HG02588 (cell line): Measurements from ENCODE around the gene KCNK13.
"Not testable (repeated sequence)": the region's sequence is repeated elsewhere in the genome, so short reads cannot be mapped to it uniquely, and the experiment has no call there.

ENCODE experiments used
- ATAC-seq: cut with Tn5 transposase; IDR thresholded peaks from one replicate; pipeline ENCODE4 v1.9.1; 2021; ENCODE audit warnings: mild to moderate bottlenecking, moderate library complexity; ENCODE audit not compliant: unreplicated experiment

The KCNK13 gene

DNA sequence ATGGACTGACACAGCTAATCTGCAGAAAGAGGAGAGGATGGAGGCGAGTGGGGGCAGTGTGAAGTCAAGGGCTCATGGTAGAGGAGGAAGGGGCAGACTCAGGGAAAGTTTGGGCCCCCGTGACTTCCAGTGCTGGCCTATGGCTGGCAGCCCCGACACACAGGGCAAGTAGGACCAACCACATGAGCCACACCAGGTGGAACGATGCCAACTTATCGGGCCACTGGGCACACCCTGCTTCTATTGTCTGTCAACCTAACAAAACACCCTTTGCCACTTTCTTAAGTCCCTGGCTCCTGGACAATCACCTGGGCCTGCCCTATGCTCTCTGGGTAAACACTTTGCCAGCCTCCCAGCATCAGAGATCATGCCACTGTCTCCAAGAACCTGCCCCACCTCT, 129.4 kb downstream of the KCNK13 start:
- no peak for ATAC-seq

DNA sequence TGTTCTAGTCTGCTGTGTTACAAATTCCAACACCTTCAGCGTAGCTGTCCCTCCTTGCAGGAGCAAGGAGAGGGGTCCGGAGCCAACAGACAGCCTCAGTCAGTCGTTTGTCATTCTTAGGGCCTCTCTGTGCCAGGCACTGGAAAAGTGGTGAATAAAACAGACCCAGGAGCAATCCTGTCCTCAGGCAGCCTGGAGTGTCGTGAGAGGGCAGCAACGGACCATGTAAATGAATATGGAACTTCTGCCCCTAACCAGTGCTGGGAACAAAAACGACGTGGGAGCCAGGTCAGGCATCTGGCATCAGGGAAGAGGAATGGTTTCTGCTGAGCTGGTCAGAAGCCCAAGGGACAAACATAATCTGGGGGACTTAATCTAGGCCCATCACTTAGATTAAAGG, 129.8 kb downstream of the KCNK13 start:
- no peak for ATAC-seq

DNA sequence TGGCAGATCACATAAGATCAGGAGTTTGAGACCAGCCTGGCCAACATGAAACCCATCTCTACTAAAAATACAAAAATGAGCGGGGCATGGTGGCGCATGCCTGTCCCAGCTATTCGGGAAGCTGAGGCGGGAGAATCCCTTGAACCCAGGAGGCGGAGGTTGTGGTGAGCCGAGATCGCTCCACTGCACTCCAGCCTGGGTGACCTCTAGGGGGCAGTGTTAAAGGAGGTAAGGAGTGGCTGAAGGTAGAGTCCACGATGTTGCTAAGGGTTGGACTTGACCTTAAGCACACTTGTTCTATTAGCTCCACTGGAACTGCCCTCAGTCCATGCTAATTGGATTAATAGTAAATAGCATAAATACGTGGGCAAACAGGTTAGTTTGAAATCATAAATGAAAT, 132.1 kb downstream of the KCNK13 start:
- no peak for ATAC-seq

DNA sequence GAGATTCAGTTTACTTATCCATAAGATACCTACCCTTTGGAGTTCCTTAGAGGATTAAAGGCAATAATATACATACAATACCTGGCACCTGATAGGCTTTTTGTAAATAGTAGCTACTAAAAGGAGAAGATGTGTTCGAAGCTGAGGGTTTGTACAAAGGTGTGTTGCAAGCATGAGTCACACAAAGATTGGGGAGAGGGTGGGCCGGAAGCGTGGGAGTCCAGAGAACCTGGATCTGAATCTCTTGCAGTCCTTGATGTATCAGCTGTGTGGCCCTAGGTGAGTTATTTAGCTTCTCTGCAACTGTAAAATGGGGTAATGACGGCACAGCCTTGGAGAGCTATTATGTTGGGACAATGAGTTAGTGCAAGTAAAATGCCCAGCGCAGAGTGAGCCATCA, 132.9 kb downstream of the KCNK13 start:
- no peak for ATAC-seq

DNA sequence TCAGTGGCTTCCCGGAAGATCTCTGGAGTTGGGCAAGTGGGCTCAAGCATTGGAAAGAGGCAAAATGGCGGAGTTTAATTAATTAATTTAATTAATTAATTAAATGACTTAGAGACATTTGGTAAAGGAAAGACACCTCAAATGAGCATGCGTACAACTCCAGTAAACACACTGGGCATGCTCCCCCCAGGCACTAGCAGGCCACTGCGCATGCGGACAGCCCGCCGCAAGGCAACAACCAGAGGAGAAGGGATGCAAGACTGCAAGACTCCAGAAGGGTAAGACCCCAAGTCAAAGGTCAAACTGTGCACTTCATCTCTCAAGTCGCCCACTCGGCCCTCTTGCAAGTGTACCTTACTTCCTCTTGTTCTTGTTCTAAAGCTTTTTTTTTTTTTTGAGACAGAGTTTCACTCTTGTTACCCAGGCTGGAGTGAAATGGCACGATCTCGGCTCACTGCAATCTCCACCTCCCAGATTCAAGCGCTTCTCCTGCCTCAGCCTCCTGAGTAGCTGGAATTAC, 136.8 kb downstream of the KCNK13 start:
- no peak for ATAC-seq

DNA sequence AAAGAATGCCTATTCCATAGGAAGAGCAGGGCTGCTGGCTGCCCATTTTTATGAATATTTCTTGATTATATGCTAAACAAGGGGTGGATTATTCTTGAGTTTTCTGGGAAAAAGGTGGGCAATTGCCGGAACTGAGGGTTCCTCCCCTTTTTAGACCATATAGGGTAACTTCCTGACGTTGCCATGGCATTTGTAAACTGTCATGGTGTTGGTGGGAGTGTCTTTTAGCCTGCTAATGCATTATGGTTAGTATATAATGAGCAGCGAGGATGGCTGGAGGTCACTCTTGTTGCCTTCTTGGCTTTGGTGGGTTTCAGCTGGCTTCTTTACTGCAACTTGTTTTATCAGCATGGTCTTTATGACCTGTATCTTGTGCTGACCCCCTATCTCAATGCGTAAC, 138.8 kb downstream of the KCNK13 start:
- ATAC-seq, result not testable (repeated sequence)

DNA sequence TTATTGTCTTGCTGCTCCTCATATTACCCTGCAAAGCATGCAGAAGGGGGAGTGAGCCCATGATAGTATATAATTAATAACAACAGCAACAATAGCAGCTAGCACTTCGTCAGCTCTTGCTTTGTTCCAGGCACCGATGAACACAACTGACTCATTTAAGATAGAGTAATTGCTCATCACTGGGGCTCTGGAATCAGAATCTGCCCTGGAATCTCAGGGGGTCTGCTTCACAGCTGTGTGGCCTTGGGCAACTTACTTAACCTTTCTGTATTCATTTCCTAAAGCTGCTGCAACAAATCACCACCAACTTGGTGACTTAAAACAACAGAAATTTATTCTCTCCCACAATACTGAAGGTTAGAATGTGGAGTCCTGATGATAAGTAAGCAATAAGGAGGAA, 139.6 kb downstream of the KCNK13 start:
- ATAC-seq, result no peak

DNA sequence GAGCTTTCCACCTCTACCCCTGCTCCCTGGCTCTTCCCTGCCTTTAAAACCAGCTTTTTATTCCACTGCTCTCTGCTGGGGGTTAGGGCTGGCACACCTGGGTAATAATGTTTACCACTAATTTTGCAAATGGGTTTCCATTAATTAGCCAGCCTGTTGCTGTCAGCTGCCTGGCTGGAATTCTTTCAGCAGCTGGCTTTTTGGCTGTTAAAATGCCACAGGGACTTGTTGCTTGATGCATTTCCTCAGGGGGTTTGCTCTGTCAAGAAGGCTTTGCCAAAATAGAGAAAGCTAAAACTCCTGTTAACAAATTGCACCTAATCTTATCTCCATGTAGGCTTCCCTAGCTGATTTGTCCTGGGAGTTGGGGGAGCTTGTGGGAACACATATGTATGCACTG, 142.7 kb downstream of the KCNK13 start:
- ATAC-seq, result no peak

DNA sequence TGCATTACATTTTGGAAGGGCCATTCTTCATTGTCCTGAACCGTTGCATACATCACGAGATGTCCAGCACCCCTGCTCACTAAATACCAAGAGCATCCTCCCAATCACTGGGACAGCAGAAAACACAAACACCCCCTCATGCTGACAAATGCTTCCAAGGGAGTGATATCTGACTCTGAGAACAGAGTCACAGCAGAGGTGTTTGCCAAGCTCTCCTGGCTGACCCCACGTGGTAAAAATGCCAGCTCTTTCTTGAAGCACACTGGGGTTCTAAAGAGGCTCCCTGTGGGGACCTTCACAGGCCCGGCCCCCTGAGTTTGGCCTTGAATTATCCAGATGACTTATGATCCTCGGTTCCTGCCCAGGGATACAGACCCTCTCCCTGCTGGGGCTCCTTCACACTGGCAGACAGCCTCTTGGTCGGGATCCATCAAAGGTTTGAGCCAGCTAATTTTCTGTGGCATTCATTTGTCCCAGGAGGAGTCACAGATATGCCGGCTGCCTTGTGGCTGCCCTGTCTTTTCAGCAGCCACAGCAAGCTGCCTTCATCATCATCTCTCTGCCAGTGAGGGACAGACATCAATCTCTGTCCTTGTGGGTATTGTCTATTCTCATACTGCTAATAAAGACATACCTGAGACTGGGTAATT, 151.4 kb downstream of the KCNK13 start:
- no peak for ATAC-seq

DNA sequence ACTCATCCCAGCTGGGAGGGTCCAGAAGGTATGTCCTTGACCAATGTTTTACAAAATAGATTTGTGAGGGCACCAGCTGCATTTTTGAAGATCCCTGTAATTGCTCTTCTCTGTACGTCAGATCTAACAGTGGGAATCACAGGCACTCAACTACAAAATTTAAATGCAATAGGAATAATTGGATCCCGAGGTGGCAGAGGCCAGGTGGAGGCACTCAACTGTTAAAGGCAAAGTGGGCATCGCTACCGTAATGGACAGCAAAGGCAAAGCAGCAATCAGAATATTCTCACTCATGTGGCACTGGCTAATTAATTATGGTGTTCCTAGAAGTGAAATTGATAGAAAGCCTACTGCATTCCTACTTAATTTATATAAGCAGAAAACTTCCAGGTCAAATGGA, 166.7 kb downstream of the KCNK13 start:
- ATAC-seq, result no peak

DNA sequence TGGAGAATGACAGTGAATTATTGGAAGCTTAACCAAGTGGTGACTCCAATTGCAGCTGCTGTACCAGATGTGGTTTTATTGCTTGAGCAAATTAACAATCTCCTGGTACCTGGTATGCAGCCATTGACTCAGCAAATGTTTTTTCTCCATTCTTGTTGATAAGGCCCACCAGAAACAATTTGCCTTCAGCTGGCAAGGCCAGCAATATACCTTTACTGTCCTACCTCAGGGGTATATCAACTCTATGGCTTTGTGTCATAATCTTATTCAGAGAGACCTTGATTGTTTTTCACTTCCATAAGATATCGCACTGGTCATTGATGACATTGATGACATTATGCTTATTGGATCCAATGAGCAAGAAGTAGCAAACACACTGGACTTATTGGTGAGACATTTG, 168.1 kb downstream of the KCNK13 start:
- not testable (repeated sequence) for ATAC-seq
